CD4-positive, alpha-beta T cell treated with Interleukin-15 for 4 hours (primary cell): ENCODE measurements around the gene KCNJ8.
"Not testable (repeated sequence)": the region's sequence is repeated elsewhere in the genome, so short reads cannot be mapped to it uniquely, and the experiment has no call there.

Experiments
- DNase-seq: peaks from one replicate; pipeline ENCODE4 v3.0.0-alpha.2; 2020; ENCODE audit warnings: low spot score

KCNJ8 gene

DNA sequence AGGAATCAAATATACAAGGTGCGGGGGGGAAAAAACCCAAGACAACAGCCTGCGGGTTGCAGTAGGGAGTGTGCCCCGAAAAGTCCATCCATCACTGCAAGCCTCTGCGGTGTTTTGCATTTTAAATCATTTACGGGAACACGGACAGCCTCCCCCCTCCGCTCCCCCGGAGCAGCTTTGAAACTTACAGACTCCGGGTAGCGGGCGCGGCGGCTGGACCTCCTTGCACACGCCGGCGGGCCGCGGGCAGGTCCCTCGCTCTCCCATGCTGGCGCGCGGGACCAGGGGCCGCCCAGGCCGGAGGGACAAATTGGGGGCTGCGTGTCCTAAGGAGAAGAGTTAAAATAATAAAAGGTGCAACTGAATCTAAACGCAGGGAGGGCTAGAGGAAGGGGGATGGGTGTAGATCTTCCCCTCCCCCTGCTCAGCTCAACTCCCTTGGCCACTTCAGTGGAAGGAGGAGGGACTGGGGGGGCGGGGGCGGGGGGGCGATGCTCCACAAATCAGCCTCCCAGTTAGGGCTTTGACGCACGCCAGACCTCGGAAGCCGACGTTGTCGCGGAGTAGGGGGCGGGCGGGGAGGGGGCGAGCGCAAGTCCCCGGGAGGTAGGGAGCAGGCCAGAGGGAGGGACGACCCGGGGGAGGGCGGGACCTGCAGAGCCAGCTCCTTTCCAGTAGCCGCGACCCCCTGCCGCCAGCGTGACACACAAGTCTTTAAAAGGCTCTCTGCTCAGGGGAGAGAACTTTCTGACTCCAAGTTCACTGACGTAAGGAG is at the start of gene KCNJ8:
Gene KCNJ8 (minus strand): TSS at position 349 of the 775 bp plus-strand sequence. CDS start 1,090 bp downstream, outside the sequence.
- DNase-seq = no peak

GRCh38 chr12:21823581-21823980 is 49.1 kb upstream of the KCNJ8 start:
- no peak for DNase-seq

DNA sequence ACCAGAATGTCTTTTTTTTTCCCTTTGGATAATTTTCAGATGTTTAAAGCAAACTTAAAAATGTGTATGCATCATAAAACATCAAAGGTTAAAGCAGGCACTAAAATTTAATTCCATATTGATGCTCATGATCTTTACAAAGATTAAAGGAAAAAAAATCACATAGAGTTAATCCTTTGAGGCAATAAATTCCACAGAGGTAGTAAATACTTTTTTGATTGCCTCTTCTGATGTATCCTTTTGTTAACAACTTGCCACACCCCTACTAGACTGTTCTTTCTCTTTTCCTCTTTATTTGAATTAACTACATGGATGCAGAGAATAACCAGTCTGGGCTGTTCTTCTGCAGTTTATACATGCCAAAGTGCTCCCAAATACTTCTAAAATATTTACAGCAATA is 45.2 kb upstream of the KCNJ8 start:
- DNase-seq = no peak

GRCh38 chr12:21819236-21819635 is 44.7 kb upstream of the KCNJ8 start:
- DNase-seq = no peak

GRCh38 chr12:21818627-21819026 is 44.1 kb upstream of the KCNJ8 start:
- no peak for DNase-seq

GRCh38 chr12:21815306-21816062 is 41.0 kb upstream of the KCNJ8 start:
- DNase-seq = no peak

DNA sequence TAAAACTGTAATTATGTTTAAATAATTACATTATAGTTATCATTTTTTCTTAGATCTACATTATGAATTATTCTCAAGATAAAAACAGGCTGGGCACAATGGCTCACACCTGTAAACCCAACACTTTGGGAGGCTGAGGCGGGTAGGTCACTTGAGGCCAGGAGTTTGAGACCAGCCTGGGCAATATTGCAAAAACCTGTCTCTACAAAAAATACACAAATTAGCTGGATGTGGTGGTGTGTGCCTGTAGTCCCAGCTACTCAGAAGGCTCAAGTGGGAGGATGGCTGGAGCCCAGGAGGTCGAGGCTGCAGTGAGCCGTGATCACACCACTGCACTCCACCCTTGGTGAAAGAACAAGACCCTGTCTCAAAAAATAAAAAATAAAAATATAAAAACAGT is 40.3 kb upstream of the KCNJ8 start:
- no peak for DNase-seq

GRCh38 chr12:21814327-21814726 is 39.8 kb upstream of the KCNJ8 start:
- DNase-seq = no peak

GRCh38 chr12:21813751-21814150 is 39.2 kb upstream of the KCNJ8 start:
- DNase-seq = no peak

GRCh38 chr12:21813125-21813524 is 38.6 kb upstream of the KCNJ8 start:
- DNase-seq = no peak

DNA sequence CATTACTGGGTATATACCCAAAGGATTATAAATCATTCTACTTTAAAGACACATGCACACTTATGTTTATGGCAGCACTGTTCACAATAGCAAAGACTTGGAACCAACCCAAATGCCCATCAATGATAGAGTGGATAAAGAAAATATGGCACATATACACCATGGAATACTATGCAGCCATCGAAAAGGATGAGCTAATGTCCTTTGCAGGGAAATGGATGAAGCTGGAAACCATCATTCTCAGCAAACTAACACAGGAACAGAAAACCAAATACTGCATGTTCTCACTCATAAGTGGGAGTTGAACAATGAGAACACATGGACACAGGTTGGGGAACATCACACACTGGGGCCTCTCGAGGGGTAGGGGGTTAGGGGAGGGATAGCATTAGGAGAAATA is 37.8 kb upstream of the KCNJ8 start:
- not testable (repeated sequence) for DNase-seq

DNA sequence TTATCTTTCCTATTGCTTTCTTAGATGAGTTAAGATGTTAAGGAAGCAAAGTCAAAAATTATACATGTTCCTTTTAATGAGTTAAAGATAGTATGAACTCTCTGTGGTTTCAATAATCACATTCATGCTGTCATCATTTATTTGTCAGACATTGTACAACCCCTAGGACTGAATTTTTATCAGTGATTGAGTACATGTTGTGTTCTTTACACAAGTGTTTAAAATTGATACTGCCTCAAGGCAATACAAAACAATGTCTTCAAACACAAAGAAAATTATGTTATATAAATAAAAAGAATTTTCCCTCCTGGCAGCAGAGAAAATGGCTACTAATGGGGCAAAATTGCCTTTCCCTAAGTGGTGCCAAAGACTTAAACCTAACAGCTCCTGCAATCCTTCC is 34.6 kb upstream of the KCNJ8 start:
- DNase-seq = no peak

DNA sequence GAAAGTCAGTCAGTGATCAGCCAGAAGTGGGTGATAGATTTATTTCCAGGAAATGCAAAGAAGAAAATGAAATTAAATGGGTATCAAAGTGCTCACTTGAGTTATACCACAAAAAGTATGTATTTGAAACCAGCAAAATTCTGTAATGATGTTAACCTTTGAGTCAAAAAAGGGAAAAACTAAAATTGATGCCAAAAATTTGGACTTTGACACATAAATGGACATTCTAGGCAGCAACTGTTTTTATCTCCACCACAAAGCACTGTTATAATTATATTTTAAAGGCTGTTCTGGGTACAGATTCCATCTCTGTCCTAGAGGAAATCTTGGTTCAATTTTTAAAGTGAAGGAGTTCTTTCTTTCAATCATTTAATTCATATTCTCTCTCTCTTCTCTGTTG is 31.7 kb upstream of the KCNJ8 start:
- no peak for DNase-seq

DNA sequence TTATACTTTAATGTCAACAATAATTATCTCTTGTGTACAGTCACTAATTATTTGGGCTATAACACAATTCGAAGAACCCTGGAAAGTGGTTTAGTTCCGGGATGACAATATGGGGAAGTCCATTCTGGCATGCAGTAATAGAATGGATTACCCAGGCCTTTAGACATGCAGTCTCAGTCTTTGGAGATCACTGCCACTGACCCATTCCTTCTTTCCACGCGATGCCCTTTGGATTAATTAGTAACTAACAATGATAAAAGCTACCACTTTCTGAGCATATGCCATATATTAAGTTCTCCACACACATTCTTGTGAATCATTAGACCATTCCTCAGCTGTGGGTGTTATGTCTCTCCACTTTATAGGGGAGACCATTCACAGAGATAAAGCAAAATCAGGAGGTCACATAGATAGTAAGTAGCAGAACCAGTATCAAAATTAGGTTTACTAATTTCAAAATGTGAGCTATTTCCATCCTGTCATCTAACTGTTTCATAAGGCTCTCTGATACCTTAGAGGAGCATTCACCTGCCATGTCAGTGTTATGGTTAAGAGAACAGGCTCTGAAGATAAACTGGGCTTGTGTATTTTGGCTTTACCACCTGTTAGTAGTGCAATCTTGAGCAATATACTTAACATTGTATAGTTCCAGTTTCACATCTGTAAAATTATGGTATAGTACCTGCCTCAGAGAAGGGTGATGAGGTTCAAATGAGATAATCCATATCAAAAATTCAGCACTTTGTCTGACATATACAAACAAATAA is 27.2 kb upstream of the KCNJ8 start:
- DNase-seq = no peak

DNA sequence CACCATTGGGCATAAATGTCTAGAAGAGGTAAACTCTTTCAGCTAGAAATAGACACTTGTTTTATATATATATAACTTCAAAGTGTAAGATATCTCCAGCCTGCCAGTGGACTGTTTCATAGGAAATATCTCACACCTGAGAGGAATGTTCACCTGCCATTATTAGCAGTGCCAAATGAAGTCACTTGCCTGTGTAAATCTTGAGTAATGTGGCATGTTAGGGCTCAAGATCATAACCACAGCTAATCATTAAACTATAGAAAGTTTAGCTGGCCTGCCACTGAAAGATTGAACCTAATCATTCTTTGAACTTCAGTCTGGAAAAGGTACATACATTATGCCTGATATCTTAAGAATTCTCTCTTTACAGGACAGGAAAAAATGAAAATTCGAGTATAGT is 25.5 kb upstream of the KCNJ8 start:
- DNase-seq = no peak

DNA sequence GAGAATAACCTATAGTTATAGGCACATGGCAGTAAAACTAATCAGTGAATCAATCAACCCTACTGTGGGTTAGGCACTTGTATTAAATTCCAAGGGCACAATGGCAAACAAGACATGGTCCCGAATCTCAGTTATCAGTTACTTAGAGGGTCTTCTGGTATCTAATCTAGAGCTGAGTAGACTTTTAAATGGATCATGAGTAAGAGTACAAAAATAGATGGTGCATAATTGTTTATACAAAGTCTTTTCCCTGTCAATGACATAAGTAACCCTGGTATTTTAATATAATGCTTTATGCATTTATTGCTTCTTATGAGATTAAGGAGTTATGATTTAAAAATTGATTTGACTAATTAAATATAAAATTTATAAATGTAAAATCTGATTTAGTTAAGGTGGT is 23.0 kb upstream of the KCNJ8 start:
- DNase-seq = no peak

- DNase-seq = no peak
Measured at GRCh38 chr12:21795648-21796328, 21.3 kb upstream of the KCNJ8 start.

GRCh38 chr12:21794807-21795595 is 20.5 kb upstream of the KCNJ8 start:
- not testable (repeated sequence) for DNase-seq

- DNase-seq = not testable (repeated sequence)
Measured at GRCh38 chr12:21789687-21790086, 15.2 kb upstream of the KCNJ8 start.

DNA sequence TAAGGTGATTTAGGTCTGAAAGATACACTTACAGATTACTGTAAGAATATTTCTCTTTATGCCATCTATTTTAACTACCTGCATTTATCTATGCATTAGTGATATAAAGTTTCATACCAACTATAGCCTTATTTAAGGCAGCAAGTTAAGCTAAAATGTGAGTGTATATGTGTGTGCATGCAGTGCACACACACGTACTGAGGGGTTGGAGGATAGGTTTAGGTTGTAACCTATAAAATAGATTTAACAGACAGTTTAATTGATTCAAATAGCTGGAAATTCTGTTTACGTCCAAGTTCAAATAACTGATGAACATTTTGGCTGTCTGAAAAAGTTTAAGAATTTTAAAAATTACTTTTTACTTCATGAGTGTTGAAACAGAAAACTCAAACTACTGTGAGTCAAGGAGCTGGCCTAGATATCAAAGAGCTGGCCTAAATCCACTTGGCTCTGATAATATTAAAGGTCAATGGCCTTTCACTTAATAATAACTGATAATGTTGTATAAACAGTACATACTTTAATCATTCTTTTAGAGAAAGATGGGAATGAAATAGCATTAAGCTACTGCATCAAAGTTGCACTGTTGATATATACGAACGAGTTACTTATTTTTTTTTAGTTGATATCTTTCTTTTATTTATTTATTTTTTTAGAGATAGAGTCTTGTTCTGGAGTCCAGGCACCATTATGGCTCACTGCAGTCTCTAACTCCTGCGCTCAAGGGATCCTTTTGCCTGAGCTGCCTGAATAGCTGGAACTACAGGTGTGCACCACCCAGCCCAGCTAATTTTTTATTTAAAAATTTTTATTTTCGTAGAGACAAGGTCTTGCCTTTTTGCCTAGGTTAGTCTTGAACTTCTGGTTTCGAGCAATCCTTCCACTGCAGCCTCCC is 13.8 kb upstream of the KCNJ8 start:
- DNase-seq = no peak
